AG10803 (cell line): ENCODE data around the gene ACRBP.
A peak's percentile ranks its signal among the peaks of the same experiment; 100 is the strongest.

Experiments used
- DNase-seq: peaks from one replicate; pipeline ENCODE4 v3.0.0; 2010; ENCODE audit warnings: low read depth
- H3K4me3 ChIP-seq: 2 replicates; pipeline ENCODE4 v1.5.1; 2011; ENCODE audit warnings: mild to moderate bottlenecking, low read length, control low read depth
- TF ChIP-seq, protein P1 (sequence below): conservative IDR thresholded peaks from 2 replicates; pipeline ENCODE4 v1.5.1; 2011; ENCODE audit warnings: mild to moderate bottlenecking, low read length, control low read depth, inconsistent platforms

The ACRBP gene

DNA sequence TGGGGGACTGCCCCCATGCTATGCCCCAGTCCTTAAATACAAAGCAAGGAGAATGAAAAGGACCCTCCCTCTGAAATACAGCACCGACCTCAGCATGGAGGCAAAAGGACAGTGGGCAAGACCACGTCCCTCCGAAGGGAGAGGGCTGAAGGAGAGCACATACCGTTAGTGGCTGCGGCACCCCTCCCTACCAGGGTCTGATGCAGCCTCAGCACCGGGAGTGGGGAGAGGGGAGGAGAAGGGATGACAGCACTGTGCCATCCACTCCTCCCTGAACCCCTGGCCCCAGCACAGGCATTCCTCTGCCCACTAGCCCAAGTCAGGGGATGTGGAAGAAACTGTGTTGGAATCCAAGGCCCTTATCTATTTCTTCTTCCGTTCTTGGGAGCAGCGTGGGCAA is 3.6 kb upstream of the ACRBP start:
- no peak for DNase-seq
- no peak overlapping the region for H3K4me3 ChIP-seq

DNA sequence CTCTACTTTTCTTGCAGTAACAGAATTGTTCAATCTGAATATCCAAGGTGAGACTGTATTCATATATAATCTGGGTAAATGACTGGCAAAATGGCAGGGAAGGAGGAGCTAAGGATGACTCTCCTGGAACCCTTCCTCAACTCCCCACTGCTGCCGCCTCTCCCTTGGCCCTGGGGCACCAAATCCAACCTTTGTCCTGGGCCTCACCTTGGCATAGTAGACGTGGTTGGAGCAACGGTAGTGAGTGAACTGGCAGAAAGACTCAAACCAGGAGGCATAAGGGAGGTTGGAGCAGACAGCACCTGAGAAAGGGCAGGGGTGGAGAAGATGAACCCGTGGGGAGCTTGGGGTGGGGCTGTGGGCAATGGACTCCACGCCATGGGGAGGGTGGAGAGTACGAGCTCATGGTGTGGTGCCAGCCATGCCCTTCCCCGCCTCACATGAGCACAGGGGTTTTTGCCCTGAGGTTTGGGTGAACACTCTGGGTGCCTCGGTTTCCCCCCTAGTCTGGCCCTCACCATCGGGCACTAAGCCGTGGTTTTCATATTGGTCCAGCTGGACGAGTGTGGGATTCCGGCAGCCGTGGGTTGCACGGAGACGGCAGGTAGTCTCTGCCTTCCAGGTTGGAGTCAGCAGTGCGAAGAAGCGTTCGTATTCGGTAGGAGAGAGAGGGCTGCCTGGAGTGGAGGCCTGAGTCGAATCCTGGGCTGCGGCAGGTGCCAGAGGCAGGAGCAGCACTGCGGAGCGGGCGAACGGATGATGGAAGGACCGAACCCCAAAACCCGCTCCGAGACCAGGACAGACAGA is 753 bp downstream of the ACRBP start:
- peak overlapping the region; percentile 35 for H3K4me3 ChIP-seq
- DNase-seq, result no peak
- TF ChIP-seq, protein P1, sequence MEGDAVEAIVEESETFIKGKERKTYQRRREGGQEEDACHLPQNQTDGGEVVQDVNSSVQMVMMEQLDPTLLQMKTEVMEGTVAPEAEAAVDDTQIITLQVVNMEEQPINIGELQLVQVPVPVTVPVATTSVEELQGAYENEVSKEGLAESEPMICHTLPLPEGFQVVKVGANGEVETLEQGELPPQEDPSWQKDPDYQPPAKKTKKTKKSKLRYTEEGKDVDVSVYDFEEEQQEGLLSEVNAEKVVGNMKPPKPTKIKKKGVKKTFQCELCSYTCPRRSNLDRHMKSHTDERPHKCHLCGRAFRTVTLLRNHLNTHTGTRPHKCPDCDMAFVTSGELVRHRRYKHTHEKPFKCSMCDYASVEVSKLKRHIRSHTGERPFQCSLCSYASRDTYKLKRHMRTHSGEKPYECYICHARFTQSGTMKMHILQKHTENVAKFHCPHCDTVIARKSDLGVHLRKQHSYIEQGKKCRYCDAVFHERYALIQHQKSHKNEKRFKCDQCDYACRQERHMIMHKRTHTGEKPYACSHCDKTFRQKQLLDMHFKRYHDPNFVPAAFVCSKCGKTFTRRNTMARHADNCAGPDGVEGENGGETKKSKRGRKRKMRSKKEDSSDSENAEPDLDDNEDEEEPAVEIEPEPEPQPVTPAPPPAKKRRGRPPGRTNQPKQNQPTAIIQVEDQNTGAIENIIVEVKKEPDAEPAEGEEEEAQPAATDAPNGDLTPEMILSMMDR, result no peak

More for the DNA sequence above, 3.6 kb upstream of the ACRBP start:
- TF ChIP-seq, protein P1, result no peak

DNA sequence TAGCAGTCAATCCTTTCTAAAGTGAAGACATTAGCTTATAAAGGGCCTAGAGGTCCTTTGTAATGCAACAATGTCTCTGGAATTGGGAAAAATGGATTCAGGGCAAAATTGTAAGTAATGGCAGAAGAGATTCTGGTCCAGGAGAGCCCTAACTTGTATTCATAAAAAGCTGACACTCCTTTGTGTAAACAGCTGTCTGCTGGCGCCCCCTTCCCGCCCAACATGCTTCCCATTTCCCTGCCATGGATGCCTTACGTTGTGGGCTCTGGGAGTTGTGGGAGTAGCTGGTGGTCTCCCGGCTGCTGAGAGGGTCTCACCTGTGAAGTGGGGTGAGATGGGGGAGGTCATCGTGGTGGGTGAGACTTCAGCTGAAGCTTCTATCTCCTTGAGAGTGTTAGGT is 2.3 kb downstream of the ACRBP start:
- no peak for DNase-seq
- TF ChIP-seq, protein P1, result peak; percentile 15
- H3K4me3 ChIP-seq, result no peak overlapping the region

DNA sequence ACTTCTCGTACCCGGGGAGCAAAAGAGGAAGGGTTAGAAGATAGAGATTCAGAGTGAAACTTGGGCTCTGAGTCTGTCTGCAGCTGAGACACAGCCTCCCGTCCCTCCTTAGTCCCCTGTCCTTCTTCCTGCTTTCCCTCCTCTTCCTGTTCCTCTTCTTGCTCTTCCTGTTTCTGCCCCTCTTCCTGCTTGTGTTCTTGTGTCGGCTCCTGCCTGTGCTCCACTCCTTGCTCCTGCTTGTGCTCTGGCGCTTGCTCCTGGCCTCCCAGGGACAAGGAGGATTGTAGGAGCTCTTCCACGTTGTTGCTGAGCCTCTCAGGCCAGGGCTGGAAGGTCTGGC is 3.0 kb downstream of the ACRBP start:
- TF ChIP-seq, protein P1, result no peak
- no peak for DNase-seq
- no peak overlapping the region for H3K4me3 ChIP-seq

DNA sequence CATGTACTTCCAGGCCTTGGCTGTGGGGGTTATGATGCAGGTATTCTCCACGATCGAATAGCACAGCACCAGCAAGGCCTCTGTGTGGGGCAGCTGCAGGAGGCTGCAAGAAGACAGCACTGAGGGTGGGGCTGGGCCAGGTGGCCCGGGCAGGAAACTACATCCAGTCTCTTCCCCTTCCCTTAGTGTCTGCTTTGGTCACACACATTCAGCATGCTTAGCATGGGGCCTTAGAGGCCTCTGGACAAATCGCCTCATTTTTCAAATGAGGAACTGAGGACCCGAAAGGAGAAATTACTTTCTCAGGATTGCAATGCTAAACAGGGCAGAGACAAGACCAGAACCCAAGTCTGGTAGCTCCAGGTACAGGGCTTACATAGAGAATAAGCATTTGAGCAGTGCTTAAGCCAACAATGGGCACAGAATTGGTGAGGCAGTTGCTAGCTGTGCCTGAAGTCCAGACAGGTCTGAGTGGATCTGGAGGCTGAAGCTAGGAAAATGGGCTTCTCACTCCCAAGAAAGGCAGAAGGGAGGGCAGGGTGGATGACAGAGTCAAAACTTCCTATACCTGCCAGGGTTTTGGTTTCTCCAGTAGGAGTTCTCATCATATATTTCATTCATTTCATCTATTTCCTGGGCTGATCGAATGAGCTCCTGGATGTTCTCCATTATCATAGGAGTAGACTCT is 3.5 kb downstream of the ACRBP start:
- H3K4me3 ChIP-seq, result no peak overlapping the region
- TF ChIP-seq, protein P1, result no peak
- no peak for DNase-seq

DNA sequence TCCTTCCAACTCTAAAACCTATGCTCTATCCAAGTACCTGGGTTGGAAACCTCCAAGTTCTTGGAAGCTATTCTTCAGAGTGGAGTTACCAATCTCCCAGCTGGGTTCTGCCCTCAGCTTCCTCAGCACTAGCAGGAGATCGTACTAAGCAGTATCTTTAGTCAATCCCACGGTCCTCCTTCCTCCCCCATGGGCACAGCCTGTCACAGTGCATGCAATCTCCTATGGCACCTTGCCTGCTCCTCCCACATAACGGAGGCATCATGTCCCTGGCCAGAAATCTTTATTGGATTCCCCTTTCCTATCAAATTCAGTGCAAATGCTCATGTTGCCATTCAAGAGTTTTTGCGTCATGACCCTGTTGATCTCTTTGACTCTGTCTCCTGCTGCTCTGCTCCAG is 6.1 kb downstream of the ACRBP start:
- no peak overlapping the region for H3K4me3 ChIP-seq
- DNase-seq, result no peak
- TF ChIP-seq, protein P1, result no peak

DNA sequence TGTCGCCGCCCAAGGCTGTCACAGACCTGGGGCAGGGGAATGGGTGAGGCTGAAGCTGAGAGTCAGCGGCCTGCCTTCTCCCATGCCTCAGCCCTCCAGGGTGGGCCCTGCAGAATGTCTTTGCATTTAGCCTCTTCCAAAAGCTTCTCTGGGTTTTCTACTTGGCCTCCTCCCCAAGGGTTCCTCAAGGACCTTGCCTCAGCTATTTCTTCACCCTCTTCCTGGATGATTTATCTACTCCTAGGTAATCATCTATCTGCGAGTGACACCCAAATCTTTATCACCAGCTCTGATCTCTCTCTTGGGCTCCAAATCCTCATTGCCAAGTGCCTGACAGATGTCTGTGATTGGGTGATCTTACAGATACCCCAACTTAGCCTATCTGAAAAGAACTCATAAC is 6.7 kb downstream of the ACRBP start:
- TF ChIP-seq, protein P1, result no peak
- no peak overlapping the region for H3K4me3 ChIP-seq
- no peak for DNase-seq
